Measurements from ENCODE around the gene FAM222A.

GRCh38 chr12:109697877-109698468 lies 15.7 kb upstream of the FAM222A start:
- TF ChIP-seq EZH2 (IDR thresholded peaks at IDR 0.05; ENCODE audit: insufficient read depth, poor library complexity, severe bottlenecking) (no peak), EZH2phosphoT487 (IDR thresholded peaks at IDR 0.05; ENCODE audit: insufficient read depth, low read depth) (no peak)

Data from GM23248 (cell line).